ENCODE results near the gene KHDC4.

DNA sequence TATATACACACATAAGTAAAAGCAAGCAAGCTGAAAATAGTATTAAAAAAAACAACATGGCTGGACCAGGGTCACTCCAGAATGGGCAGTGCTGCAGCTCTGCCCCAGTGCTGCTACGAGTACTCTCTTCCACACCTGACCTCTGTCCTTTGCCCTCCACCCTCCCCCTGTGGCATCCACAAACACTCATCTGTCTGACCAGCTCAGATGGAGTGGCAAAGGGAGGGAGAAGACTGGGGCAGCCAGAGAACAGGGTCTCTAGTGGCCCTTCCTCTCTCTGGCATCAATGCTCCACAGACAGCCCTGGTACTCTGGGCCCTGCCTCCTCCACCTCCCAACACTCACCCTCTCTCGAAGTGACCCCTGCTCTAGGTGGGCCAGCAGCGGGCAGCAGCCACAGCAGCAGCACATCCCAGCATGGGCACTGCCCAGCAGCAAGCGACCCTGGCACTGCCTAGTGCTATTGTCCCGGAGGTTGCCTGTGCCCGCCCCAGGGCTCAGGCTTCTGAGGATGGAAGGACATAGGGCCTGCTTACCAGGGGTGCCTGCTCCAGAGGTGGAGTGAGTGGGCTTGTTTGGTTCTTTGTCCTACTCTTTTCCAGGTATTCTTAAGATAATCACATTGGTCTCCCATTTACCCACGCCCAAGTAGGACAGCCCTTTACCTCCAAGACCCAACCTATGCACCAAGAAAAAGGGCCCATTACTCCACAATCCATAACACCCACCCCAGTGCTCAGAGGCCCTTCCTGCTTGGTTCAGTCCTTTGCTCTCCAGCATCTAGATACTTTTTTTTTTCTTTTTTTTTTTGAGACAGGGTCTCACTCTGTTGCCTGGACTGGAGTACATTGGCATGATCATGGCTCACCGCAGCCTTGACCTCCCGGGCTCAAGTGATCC lies 37.9 kb upstream of the KHDC4 start:
- no peak for TF ChIP-seq POLR2A (IDR thresholded peaks at IDR 0.05; ENCODE audit: low read depth, low read length)
- no peak for TF ChIP-seq POLR2AphosphoS5 (IDR thresholded peaks at IDR 0.05; ENCODE audit: low read depth, low read length)
- TF ChIP-seq TAF1 (IDR thresholded peaks at IDR 0.05; ENCODE audit: low read depth, low read length), result no peak
